ENCODE data around the gene MAP6. TPM values are rescaled to one million over a fixed set of nuclear protein-coding genes. Genes with fewer than 3 reads are reported as not detected.

MAP6 gene
- not detected for total RNA-seq (2021; ENCODE audit: unreplicated experiment)
- 0.12 and 0.19 TPM in 2 replicates for polyA plus RNA-seq (2012)
- percentile 7 among the genes with signal in this experiment for Bru-seq, nascent RNA
- BruChase-seq, experiment 1, labeled RNA remaining after a 6-hour chase = percentile 6 among the genes with signal in this experiment
- percentile 8 among the genes with signal in this experiment for BruChase-seq, experiment 2, labeled RNA remaining after a 2-hour chase
- long read RNA-seq = 0 reads

DNA sequence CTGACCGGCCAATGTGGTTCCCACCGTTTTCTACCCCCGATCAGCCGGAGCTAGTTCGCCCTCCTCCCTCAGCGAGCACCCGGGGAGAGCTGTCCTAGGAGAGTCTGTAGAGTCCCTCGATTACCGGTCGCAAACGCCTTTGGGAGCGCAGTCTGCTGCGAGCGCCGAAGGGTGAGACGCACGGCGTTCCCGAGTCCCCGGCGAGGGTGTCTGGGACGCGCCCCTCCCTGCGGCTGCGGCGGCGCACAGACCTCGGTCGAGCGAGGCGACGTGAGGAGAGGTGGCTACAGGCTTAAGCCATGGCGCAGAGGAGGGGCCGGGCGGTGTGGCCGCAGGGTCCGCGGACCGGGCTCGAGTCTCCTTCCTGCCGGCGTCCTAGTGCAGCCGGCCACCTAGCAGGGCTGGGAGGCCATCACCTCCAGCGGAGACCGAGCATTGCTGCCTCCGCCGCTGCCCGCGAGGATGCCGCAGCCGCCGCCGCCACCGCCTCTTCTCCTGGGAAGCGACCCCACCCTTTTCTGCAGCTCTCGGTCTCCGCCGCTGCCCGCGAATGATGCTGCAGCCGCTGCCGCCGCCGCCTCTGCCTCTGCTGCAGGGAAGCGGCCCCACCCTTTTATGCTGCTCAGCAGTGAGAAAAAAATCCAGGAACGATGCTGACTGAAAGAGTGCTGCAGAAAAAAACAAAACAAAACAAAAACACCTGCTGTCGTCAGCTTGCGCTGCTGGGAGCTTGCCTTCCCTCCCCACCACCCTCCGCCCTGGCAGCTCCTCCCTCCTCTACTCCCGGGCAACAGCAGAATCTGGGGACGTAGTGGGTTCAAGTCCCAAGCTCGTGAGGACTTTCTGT lies at the start of gene MAP6:
Gene MAP6, minus strand, starts transcription at position 588 of the 847 bp plus-strand sequence. CDS start 669 bp downstream, outside the sequence.
- BruUV-seq (replicated peaks) = no TSS peak
- Histone ChIP-seq H3K4me2 (ENCODE audit: low read length) (no peak within 1 kb of the TSS), H2AFZ (ENCODE audit: low read depth, low read length, poor library complexity, severe bottlenecking) (no peak within 1 kb of the TSS), H3K4me3 (replicated peaks in 1 of 2; ENCODE audit: low read depth in 1 of 2, low read length in 2 of 2) (no peak within 1 kb of the TSS), H3K36me3 (ENCODE audit: control insufficient read depth in 1 of 2, insufficient read depth in 2 of 2, low read length in 2 of 2) (no peaks in the 10 kb centered on the region), H3K9ac (ENCODE audit: low read length) (no peak within 1 kb of the TSS), H3K27me3 (ENCODE audit: insufficient read depth, low read length) (no peaks in the 10 kb centered on the region), H3K79me2 (ENCODE audit: insufficient read depth, low read length) (no peaks in the 10 kb centered on the region), H3K27ac (ENCODE audit: low read depth, low read length) (no peak within 1 kb of the TSS), H3K9me3 (ENCODE audit: control insufficient read depth in 1 of 2, insufficient read depth in 1 of 2, low read depth in 1 of 2, low read length in 2 of 2) (no peaks in the 10 kb centered on the region), H4K20me1 (ENCODE audit: insufficient read depth) (no peaks in the 10 kb centered on the region), H3K4me1 (ENCODE audit: control insufficient read depth in 1 of 2, insufficient read depth in 2 of 2, low read length in 2 of 2) (0 out of 4 replicates have a peak, but pooled peaks cover 0 to 2% of the 10 kb centered on the region in 2 experiments), H3K9me2 (ENCODE audit: insufficient read depth) (no peaks in the 10 kb centered on the region)
- ATAC-seq (no peak), DNase-seq (ENCODE audit: low read depth, low spot score) (no peak)
- intact Hi-C loops (cut with micrococcal nuclease) = no loop called here
- RAD21 ChIA-PET (ENCODE audit: low non-redundant PET in 1 of 2, low total read pairs in 2 of 2, uncharacterized antibody in 2 of 2, unreplicated experiment in 2 of 2) = interaction anchor here in 1 of 2 experiments (0.7 kb wide), 1 partner anchor 14 kb away, joined by 5 read pairs; no protein-coding TSS in a partner anchor
- CTCF ChIA-PET = no interaction called here
- POLR2A ChIA-PET = no interaction called here
- TF ChIP-seq, protein P1, sequence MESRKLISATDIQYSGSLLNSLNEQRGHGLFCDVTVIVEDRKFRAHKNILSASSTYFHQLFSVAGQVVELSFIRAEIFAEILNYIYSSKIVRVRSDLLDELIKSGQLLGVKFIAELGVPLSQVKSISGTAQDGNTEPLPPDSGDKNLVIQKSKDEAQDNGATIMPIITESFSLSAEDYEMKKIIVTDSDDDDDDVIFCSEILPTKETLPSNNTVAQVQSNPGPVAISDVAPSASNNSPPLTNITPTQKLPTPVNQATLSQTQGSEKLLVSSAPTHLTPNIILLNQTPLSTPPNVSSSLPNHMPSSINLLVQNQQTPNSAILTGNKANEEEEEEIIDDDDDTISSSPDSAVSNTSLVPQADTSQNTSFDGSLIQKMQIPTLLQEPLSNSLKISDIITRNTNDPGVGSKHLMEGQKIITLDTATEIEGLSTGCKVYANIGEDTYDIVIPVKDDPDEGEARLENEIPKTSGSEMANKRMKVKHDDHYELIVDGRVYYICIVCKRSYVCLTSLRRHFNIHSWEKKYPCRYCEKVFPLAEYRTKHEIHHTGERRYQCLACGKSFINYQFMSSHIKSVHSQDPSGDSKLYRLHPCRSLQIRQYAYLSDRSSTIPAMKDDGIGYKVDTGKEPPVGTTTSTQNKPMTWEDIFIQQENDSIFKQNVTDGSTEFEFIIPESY (IDR thresholded peaks at IDR 0.05; ENCODE audit: extremely low read depth, insufficient replicate concordance, low read length) = no peak
- TF ChIP-seq ELF1 (IDR thresholded peaks at IDR 0.05; ENCODE audit: borderline replicate concordance, low read depth) = no peak
- TF ChIP-seq TCF7L2 (IDR thresholded peaks at IDR 0.05; ENCODE audit: borderline replicate concordance, extremely low read depth, insufficient read depth, insufficient read length) = no peak
- TF ChIP-seq EGR1 (IDR thresholded peaks at IDR 0.05; ENCODE audit: low read depth) = no peak
- TF ChIP-seq, protein P2, sequence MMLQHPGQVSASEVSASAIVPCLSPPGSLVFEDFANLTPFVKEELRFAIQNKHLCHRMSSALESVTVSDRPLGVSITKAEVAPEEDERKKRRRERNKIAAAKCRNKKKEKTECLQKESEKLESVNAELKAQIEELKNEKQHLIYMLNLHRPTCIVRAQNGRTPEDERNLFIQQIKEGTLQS (IDR thresholded peaks at IDR 0.05) = no peak
- no peak for TF ChIP-seq RAD21 (IDR thresholded peaks at IDR 0.05; ENCODE audit: low read depth)
- no peak for TF ChIP-seq CEBPB (IDR thresholded peaks at IDR 0.05; ENCODE audit: low read depth)
- TF ChIP-seq, protein P3, sequence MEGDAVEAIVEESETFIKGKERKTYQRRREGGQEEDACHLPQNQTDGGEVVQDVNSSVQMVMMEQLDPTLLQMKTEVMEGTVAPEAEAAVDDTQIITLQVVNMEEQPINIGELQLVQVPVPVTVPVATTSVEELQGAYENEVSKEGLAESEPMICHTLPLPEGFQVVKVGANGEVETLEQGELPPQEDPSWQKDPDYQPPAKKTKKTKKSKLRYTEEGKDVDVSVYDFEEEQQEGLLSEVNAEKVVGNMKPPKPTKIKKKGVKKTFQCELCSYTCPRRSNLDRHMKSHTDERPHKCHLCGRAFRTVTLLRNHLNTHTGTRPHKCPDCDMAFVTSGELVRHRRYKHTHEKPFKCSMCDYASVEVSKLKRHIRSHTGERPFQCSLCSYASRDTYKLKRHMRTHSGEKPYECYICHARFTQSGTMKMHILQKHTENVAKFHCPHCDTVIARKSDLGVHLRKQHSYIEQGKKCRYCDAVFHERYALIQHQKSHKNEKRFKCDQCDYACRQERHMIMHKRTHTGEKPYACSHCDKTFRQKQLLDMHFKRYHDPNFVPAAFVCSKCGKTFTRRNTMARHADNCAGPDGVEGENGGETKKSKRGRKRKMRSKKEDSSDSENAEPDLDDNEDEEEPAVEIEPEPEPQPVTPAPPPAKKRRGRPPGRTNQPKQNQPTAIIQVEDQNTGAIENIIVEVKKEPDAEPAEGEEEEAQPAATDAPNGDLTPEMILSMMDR (IDR thresholded peaks at IDR 0.05 in 2 of 3, conservative IDR thresholded peaks at IDR 0.05 in 1 of 3; ENCODE audit: borderline replicate concordance in 1 of 3, insufficient read depth in 1 of 3, low read depth in 2 of 3, low read length in 2 of 3) = no peak
- TF ChIP-seq SP1 (IDR thresholded peaks at IDR 0.05; ENCODE audit: low read depth) = no peak
- no peak for TF ChIP-seq EZH2 (IDR thresholded peaks at IDR 0.05)
- no peak for TF ChIP-seq SIN3A (IDR thresholded peaks at IDR 0.05; ENCODE audit: low read depth)
- TF ChIP-seq EZH2phosphoT487 (IDR thresholded peaks at IDR 0.05; ENCODE audit: borderline replicate concordance) = no peak
- TF ChIP-seq, protein P4, sequence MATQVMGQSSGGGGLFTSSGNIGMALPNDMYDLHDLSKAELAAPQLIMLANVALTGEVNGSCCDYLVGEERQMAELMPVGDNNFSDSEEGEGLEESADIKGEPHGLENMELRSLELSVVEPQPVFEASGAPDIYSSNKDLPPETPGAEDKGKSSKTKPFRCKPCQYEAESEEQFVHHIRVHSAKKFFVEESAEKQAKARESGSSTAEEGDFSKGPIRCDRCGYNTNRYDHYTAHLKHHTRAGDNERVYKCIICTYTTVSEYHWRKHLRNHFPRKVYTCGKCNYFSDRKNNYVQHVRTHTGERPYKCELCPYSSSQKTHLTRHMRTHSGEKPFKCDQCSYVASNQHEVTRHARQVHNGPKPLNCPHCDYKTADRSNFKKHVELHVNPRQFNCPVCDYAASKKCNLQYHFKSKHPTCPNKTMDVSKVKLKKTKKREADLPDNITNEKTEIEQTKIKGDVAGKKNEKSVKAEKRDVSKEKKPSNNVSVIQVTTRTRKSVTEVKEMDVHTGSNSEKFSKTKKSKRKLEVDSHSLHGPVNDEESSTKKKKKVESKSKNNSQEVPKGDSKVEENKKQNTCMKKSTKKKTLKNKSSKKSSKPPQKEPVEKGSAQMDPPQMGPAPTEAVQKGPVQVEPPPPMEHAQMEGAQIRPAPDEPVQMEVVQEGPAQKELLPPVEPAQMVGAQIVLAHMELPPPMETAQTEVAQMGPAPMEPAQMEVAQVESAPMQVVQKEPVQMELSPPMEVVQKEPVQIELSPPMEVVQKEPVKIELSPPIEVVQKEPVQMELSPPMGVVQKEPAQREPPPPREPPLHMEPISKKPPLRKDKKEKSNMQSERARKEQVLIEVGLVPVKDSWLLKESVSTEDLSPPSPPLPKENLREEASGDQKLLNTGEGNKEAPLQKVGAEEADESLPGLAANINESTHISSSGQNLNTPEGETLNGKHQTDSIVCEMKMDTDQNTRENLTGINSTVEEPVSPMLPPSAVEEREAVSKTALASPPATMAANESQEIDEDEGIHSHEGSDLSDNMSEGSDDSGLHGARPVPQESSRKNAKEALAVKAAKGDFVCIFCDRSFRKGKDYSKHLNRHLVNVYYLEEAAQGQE (IDR thresholded peaks at IDR 0.05; ENCODE audit: low read depth) = no peak
- no peak for TF ChIP-seq SRF (IDR thresholded peaks at IDR 0.05; ENCODE audit: low read depth)
- no peak for TF ChIP-seq CBX3 (IDR thresholded peaks at IDR 0.05; ENCODE audit: low read depth)
- no peak for TF ChIP-seq YY1 (IDR thresholded peaks at IDR 0.05; ENCODE audit: extremely low read depth, insufficient replicate concordance, low read depth, low read length)
- no peak for TF ChIP-seq FOSL1 (IDR thresholded peaks at IDR 0.05; ENCODE audit: low read depth)
- no peak for TF ChIP-seq ZFX (IDR thresholded peaks at IDR 0.05)
- TF ChIP-seq JUND (IDR thresholded peaks at IDR 0.05) = no peak
